ENCODE measurements around the gene GRIK1.

Gene GRIK1

GRCh38 chr21:29718081-29718815 lies 221.5 kb downstream of the GRIK1 start:
- DNase-seq (ENCODE audit: low spot score): no peak

GRCh38 chr21:29717659-29718058 lies 222.1 kb downstream of the GRIK1 start:
- no peak for DNase-seq (ENCODE audit: low spot score)

- DNase-seq (ENCODE audit: low spot score): no peak
Measured at GRCh38 chr21:29716753-29717152, 223.0 kb downstream of the GRIK1 start.

GRCh38 chr21:29715089-29715488 lies 224.7 kb downstream of the GRIK1 start:
- DNase-seq (ENCODE audit: low spot score): no peak

GRCh38 chr21:29712818-29713217 lies 227.0 kb downstream of the GRIK1 start:
- DNase-seq (ENCODE audit: low spot score): no peak

GRCh38 chr21:29711236-29711635 lies 228.6 kb downstream of the GRIK1 start:
- DNase-seq (ENCODE audit: low spot score): no peak

- no peak for DNase-seq (ENCODE audit: low spot score)
Measured at GRCh38 chr21:29710498-29710897, 229.3 kb downstream of the GRIK1 start.

- DNase-seq (ENCODE audit: low spot score): no peak
Measured at GRCh38 chr21:29708401-29708800, 231.4 kb downstream of the GRIK1 start.

GRCh38 chr21:29704719-29705118 lies 235.1 kb downstream of the GRIK1 start:
- DNase-seq (ENCODE audit: low spot score): no peak

- no peak for DNase-seq (ENCODE audit: low spot score)
Measured at GRCh38 chr21:29701676-29702075, 238.1 kb downstream of the GRIK1 start.

GRCh38 chr21:29697555-29698193 lies 242.1 kb downstream of the GRIK1 start:
- no peak for DNase-seq (ENCODE audit: low spot score)

GRCh38 chr21:29696937-29697336 lies 242.9 kb downstream of the GRIK1 start:
- no peak for DNase-seq (ENCODE audit: low spot score)

GRCh38 chr21:29691616-29692491 lies 247.9 kb downstream of the GRIK1 start:
- no peak for DNase-seq (ENCODE audit: low spot score)

GRCh38 chr21:29689753-29690152 lies 250.0 kb downstream of the GRIK1 start:
- DNase-seq (ENCODE audit: low spot score): no peak

- no peak for DNase-seq (ENCODE audit: low spot score)
Measured at GRCh38 chr21:29684106-29684505, 255.7 kb downstream of the GRIK1 start.

GRCh38 chr21:29682800-29683199 lies 257.0 kb downstream of the GRIK1 start:
- DNase-seq (ENCODE audit: low spot score): no peak

GRCh38 chr21:29680273-29680672 lies 259.5 kb downstream of the GRIK1 start:
- no peak for DNase-seq (ENCODE audit: low spot score)

GRCh38 chr21:29678626-29679025 lies 261.2 kb downstream of the GRIK1 start:
- no peak for DNase-seq (ENCODE audit: low spot score)

- DNase-seq (ENCODE audit: low spot score): no peak
Measured at GRCh38 chr21:29677326-29677725, 262.5 kb downstream of the GRIK1 start.

GRCh38 chr21:29676395-29676794 lies 263.4 kb downstream of the GRIK1 start:
- DNase-seq (ENCODE audit: low spot score): no peak

- DNase-seq (ENCODE audit: low spot score): no peak
Measured at GRCh38 chr21:29675451-29675850, 264.3 kb downstream of the GRIK1 start.

- DNase-seq (ENCODE audit: low spot score): no peak
Measured at GRCh38 chr21:29674343-29674742, 265.5 kb downstream of the GRIK1 start.

- no peak for DNase-seq (ENCODE audit: low spot score)
Measured at GRCh38 chr21:29673096-29673610, 266.6 kb downstream of the GRIK1 start.

All from SW480 (cell line).